Stimulated activated CD8-positive, alpha-beta memory T cell treated with anti-CD3 and anti-CD28 coated beads, Interleukin-12 subunit alpha, Interleukin-12 subunit beta, amount 100 ng/mL, for 4 hours (primary cell): ENCODE data around the gene AFDN.

Source experiments
- DNase-seq: peaks from one replicate; pipeline ENCODE4 v3.0.0-alpha.2; 2020; ENCODE audit warnings: low read depth

The AFDN gene

DNA sequence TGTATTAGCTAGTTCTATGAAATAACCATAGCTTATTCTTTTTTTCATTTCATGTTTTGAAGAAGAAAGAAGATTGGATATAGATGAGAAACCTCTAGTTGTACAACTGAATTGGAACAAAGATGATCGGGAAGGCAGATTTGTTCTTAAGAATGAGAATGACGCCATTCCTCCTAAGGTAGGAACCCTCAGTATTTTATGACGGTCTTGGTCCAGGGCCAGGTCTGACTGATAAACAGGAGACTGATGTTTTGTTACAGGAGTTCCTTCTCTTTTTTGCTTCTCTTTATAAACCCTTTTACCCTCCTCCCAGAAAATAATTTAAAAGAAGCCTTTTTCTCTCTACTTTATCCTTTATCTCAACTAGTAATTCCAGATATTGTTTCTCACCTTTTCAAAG lies 43.6 kb downstream of the AFDN start:
- no peak for DNase-seq

DNA sequence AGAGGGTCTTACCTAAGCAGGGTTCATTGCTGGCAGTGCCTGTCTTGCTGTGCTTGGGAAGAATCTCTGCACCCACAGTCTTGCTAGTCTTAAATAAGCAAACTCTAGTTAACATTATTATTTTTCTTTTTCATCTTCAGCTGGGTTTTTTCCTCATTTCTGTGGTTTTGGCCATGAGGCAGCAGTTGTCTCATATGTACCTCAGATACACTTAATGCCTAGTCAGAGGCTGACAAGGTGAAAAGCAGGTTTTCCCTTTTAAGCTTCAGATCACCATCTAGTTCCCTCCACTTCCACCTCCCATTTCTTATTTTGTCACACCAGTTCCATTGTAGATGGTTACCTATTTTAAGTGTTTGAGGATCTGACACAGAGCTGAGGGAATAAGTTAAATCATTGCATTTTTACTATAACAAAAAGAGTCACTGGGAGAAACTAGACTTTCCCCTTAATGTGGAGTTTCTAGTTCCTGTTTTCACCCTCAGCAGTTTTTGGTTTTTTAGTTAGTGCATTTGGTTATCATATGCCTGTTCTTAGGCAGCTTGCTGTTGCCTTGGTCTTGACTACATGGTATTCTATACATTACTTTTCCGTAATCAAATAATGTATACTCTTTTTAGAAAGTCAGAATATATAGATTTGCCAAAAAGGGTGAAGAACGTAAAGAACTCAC lies 46.0 kb downstream of the AFDN start:
- DNase-seq = no peak

DNA sequence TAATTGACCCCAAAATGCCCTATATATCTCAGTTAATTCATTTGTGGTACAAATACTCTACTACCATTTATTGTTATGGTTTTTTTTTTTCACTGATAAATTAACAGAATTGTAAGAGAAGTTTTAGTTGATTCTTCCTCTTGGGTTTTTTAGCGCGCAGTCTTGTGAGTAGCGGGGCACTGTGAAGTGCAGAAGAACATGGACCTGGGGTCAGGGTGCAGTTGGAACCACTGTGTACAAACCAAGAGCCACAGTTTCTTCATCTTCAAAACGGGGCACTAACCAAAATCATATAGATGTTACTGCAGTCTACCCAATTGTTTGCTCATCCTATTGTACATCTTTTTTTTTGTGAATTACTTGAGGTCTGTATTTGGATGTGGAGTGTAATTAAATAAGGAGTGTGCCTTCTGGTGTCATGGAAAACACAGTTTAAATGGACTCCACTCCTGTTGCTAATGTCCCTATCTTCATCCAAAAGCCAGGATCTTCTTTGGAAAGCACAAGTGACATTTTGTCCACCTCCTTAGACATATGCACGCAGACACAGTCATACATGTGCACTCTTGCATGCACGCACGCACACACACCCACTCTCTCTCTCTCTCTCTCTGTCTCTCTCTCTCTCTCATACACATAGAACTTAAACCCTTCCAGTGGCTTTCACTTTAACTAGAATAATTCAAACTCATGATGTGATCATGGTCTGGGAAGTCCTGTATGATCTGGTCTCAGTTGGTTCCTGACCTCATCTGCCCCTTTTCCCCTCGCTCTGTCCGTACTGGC lies 51.5 kb downstream of the AFDN start:
- no peak for DNase-seq

DNA sequence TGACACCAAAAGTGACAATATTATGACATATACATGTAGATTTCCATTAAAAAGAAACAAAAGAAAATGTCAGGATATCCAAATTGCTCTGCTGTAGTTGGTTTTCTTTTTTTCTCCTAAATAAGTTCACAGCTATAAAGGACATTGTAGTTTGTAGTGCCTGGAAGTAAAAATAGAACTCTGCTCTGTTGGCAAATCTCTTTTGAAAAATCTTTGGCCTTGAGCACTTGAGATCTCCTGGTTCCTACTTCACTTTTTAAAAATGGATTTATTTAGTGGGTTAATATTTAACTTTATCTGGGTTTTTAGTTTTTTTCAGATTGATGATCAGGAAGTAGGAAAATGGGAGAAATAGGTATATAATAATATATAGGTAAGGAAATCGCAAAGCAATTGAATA lies 52.9 kb downstream of the AFDN start:
- DNase-seq = no peak

DNA sequence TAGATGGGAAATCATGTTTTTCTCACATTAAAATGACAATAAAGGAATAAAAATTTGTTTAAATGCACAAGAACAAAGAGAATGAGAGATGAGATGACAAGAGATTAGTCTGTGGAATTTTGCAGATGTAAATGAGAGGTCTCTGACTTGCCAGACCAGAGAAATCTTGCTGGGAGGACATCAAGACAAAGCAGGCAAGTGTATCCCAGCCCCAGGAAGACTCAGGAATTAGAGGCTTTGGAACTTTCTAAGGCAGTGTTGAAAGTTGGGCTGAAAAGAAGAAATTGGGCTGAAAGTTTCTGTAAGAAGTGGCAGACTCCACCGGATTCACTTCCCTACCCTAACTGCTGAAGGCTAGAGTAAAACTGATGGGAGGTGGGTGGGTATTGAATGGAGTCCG lies 54.6 kb downstream of the AFDN start:
- no peak for DNase-seq

DNA sequence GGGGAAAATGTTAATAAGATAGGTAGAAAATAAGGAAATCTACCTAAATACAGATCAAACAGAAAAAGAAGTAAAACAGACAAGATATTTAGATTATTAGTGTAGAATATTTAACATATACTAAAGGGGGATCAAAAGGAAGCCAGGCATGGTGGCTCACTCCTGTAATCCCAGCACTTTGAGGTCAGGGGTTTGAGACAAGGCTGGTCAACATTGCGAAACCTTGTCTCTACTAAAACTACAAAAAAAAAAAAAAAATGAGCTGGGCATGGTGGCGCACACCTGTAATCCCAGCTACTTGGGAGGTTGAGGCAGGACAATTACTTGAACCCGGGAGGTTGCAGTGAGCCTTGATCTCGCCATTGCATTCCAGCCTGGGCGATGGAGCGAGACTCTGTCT lies 55.5 kb downstream of the AFDN start:
- DNase-seq = no peak

DNA sequence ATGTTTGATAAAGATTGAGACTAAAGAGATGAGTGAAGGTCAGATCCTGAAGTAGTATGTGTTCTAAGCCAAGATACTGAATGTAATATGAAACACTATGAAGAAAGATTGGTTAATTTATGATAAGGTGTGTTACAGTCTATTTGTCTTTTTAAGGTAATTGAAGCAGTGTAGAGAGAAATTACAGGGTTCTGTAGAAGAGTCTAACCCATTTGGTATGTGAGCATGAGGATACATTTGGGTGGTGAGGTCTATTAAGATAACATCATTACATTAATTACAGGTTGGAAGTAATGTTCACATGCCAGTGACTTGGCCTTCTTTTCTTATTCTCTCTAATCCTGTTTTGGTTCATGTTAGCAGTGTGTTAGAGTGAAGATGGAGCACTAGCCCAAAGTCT lies 61.4 kb downstream of the AFDN start:
- no peak for DNase-seq

DNA sequence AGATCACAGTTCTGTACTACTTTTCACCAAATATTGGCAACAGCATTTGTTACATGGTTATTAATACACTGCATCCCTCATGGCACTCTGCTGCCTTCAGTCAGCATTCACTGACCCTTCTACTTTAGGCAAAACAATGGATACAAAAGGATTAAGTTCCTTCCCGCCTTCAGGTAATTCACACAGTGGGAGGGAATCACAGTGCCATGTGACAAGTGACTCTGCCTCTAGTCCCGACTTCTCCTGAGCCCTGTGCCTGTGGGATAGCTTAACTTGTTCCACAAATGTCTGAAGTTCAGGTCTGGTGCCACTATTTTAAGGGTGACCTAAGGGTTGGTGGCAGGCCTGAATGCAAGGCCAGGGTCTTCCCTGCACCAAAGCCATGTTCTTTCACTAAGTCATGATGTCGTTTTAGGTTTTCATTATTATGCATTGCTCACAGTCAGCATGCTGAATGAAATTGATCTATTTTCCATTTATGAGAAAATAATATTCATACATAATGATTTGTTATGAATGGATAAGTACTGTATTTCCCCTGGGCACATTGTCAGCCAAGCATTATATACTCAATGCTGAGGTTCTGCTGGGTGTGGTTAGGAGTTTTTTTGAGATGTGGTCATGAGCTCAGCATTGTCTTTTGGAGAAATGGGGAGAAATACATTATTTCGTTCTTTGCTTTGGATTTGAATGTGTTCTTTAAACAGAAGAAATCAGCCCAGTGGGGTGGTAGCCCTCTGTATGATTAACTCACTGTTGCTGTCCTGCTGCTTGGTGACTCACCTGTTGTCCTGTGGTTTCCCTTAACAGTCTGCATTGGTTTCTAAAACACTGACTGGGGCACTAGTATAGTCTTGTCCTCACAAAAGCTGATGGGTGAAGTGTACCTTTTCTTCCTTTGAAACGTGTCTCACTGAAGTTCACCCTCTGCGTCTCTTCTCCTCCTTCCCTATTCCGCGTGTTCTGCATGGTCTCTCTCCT lies 66.4 kb downstream of the AFDN start:
- DNase-seq = no peak

DNA sequence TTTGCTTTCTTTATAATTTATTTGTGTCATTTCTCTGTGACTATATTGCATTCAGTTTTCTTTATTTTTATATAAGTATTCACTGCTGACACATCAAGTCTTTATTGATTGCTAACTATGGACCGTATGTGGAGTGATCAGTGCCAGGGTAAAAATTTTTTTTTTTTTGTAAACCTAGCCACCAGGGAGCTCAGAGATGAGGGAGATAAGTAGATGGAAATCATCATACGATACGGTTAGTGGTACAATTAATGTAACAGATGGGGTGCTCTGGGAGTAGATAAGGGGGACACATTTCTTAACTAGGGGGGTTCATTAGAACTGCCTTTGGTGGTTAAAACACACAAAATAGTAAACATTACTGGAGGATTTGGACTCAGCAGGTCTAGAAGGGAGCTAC lies 68.3 kb downstream of the AFDN start:
- no peak for DNase-seq

DNA sequence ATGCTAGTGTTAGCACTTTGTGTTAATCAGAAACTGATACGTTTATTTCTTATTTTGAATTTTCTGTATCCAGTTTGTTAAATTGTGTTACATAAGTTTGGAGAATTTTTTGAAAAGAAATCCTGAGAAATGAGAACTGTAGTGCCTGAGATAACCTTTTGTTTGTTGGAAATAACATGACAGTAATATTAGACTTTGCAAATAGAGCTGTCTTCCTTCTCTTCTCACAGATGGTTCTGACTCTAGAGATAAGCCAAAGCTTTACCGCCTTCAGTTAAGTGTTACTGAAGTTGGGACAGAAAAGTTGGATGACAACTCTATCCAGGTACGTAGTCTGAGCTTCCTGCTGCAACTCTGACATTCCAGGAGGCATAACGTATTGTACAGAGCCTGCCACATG lies 69.9 kb downstream of the AFDN start:
- DNase-seq = no peak

DNA sequence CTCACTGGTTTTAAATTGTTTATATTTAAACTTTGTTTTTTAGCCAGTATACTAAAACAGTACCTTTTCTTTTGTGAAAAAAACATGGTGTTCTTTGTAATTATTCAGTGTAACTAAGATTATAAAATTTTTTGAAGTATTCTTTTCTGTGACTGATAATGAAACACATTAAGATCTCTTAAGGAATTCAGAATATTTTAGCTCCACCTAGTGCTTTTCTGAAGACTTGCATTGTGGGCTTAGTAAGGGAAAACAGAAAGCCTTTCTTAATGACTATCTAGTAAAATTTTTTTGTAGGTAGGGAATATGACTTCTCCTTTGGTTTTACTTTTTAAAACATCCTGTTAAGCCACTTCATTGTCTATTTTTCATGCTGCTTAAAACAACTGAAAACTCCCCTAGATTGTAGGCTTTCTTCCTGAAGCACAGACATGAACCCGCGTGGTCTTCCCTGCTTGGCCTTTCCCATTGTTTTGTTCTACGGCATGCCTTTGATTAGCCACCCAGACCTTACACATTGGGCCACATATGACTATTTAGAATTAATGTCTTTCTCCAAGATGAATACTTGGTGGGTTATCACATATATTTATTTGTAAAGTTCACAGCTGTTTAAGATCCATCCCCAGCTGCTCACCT lies 72.1 kb downstream of the AFDN start:
- DNase-seq = no peak

DNA sequence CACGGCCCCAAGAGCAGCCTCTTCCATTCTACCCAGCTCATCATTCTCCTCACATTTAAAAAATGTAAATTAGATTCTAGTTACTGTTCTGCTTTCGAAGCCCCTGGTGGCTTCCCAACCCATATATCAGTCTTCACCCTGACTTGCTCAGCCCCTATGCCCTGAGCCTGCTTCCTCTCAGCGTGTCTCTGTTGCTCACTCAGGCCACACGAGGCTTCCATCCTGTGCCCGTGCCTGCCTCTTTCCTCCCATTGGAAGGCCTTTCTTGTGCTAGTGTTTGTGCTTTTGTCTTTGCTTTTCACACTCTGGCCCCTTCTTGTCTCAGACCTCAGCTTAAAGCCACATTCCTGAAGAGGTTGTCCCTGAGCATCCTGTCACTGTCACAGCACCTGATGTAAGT lies 78.1 kb downstream of the AFDN start:
- DNase-seq = no peak

DNA sequence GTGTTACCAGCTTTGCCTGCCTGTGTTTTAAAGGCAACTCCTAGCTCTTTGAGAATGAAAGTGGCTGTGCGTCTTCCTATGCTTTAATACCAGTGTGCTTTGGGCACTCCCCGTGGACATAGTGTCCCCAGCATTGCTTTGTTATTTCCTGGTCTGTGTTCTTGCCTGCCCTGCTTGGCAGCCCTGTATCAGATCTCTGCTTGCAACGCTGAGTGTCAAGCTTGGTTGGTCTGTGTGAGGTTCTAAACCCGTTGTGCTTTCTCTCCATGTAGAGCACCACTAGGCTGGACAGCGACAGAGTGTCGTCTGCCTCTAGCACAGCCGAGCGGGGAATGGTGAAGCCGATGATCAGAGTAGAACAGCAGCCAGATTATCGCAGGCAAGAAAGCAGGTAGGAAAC lies 80.2 kb downstream of the AFDN start:
- no peak for DNase-seq

DNA sequence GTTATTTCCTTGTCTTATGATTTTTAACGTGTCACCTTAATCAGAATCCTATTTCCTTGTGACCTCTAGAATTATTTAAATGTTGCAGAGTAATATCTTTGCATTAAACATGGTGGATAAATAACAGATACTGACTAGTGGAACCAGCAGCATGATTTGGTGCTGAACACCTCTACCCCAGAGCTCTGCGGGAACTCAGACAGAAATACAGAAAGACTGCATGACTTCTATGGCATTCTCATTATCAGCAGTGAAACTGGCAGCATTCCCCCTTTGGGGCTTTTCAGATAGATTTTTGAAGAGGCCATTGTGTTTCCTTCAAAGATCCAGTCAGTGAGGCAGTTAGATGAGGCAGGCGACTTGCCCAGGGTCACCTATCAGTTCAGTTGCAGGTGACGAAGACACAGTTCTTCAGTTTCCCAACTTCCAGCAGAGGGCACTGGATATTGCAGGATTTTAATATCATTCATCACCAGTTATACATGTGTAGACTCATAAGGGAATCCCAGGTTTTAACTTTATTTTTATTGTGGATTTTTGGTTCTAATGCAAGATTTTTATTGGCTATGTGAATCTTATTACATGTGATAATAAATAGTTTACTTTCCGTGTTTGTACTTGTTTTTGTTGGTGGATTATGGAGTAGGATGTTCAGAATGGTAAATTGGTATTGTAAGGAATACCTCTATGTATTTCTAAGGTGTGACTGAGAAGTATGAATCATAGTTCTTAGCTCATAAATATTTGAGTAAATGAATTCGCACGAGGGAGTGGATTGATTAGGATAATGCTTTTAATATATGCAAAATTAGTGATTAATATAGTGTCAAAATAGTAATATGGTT lies 81.3 kb downstream of the AFDN start:
- no peak for DNase-seq

DNA sequence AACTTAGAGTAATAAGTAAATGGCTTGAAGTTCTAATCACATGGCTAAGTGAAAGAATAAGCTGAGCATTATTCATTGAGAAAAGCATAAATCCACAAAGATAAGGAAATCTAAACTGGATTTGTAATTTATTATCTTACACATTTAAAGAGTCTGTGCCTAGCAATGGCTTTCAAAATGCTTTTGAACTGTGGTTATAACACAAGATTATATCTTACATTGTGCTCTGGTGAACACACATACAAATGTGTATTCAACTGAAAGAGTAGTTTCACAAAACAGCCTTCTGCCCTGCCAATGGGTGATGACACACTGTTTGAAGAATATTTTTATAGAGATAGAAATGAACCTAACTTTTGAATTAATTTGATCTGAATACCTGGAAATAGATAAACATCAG lies 83.3 kb downstream of the AFDN start:
- DNase-seq = no peak

DNA sequence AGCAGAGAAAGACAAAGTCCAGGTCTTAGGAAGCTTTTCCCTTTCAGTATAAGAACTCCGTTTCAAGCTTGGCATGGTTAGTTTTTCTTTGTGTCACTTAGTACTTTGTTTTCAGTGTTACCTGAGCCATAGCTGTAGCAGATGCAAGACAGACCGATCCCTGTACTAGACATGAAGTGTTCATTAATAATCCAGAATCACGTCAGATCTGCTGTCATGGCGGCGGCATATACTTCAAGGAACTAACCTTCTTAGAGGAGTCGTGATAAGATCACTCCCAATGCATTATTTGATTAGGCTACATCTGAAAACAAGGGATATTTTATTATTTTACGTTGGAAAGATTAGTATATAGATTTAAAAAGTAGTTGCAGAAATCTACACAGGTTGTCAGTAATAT lies 83.9 kb downstream of the AFDN start:
- DNase-seq = no peak

DNA sequence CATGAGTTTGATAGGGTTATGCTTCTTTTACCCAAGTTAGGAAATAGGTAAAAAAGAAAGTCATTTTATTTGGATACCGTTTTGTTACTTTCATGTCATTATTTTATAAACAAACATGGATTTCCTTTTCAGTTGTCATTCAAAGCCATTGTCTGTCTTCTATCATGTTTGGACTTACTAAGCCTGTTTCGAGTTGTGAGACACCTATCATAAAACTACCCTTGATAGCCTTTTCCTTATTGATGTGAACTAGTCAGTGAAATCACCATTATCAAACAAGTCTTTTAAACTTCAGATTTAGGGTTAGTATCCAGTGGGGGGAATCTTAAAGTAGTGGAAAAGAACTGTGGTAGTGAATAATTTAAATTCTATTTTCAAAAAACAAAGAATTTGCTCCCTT lies 85.8 kb downstream of the AFDN start:
- DNase-seq = no peak

DNA sequence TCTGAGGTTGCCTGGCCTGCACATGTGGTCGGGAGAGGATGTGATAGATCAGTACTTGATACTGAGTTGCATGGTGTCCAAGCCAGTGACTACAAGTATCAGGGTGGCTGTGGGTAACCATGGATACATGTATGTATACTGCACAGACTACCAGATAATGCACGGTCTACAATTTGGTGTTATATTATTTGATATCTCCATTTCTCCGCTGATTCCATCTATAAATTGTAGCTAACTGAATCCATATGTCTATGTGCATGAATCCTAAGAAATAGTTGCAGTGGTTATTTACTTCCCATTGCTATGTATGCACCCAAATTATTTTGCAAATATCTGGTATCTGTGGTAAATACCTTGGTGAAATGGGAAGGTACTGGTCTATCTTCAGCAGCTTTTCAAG lies 87.0 kb downstream of the AFDN start:
- DNase-seq = no peak

DNA sequence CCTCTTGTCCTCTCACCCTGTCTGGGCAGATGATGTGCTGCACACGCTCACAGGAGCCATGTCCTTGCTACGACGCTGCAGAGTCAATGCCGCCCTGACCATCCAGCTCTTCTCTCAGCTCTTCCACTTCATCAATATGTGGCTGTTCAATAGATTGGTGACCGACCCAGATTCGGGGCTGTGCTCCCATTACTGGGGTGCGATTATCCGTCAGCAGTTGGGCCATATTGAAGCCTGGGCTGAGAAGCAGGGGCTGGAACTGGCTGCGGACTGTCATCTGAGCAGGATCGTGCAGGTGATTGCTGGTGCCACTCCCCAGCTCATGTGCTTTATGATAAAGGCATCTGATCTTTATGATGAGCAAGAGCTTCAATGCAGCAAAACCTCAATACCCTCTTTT lies 88.4 kb downstream of the AFDN start:
- DNase-seq = no peak

DNA sequence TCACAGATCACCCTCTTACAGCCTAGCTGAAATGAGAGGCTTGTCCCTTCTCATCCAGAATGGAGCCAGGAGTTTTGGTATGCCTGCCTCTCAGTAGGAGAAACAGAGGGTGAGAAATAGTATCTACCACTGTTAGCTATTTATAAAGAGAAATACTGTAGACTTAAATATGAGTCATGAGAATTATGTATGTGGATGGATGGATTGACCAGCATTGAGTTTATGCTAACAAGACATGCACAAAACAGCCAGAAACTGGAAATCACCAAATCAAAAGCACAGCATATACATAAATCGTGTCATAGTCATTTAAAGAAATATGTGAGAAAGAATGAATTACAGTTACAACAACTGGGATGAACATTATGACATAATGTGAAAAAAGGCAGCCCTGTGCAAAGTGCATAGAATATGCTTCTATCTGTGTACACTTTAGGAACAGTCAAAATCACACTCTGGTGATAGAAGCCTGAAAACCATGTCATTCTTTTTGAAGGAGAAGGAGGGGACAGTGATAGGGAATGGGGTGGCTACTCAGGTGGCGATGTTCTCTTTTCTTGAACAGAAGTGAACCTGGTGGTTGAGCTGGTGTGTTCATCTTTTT lies 90.9 kb downstream of the AFDN start:
- DNase-seq = no peak
